Osteocyte (in vitro differentiated cells): ENCODE data around the gene RFX7. TPM values are rescaled to one million over a fixed set of nuclear protein-coding genes. Genes with fewer than 3 reads are reported as not detected.

Experiments
- DNase-seq: peaks from one replicate; pipeline ENCODE4 v3.0.0; 2021; ENCODE audit warnings: mixed read lengths; ENCODE audit not compliant: unreplicated experiment; ENCODE audit errors: extremely low spot score
- H3K27ac Mint-ChIP-seq: one replicate; pipeline ENCODE4 v1.8.0; 2021; ENCODE audit warnings: mild to moderate bottlenecking, mixed read lengths; ENCODE audit not compliant: unreplicated experiment
- H3K27me3 Mint-ChIP-seq: one replicate; pipeline ENCODE4 v1.8.0; 2021; ENCODE audit warnings: mixed read lengths; ENCODE audit not compliant: unreplicated experiment
- H3K36me3 Mint-ChIP-seq: one replicate; pipeline ENCODE4 v1.8.0; 2021; ENCODE audit warnings: mixed read lengths; ENCODE audit not compliant: unreplicated experiment
- H3K4me1 Mint-ChIP-seq: one replicate; pipeline ENCODE4 v1.8.0; 2021; ENCODE audit warnings: mixed read lengths; ENCODE audit not compliant: unreplicated experiment
- H3K4me3 Mint-ChIP-seq: one replicate; pipeline ENCODE4 v1.8.0; 2021; ENCODE audit warnings: mild to moderate bottlenecking, moderate library complexity, mixed read lengths; ENCODE audit not compliant: unreplicated experiment
- H3K9me3 Mint-ChIP-seq: one replicate; pipeline ENCODE4 v1.8.0; 2021; ENCODE audit warnings: mixed read lengths; ENCODE audit not compliant: unreplicated experiment
- CTCF ChIP-seq: fragments of 200-600 bp; sonication (generic); IDR thresholded peaks from 2 replicates; pipeline ENCODE4 v1.5.0; 2021; ENCODE audit warnings: antibody characterized with exemption, mild to moderate bottlenecking, moderate library complexity
- total RNA-seq: library from RNA; stranded (reverse); gene quantifications from 2 replicates; pipeline ENCODE4 v1.2.1, GENCODE V29; 2021

Gene RFX7
- total RNA-seq, 1 donor from 2014 or later = 20.2 TPM

- H3K4me3 Mint-ChIP-seq = no peak overlapping the region
- DNase-seq = no peak
- peaks cover 6% of the 10 kb centered on the region for H3K9me3 Mint-ChIP-seq
Measured at GRCh38 chr15:56180851-56181250, 62.8 kb downstream of the RFX7 start.

GRCh38 chr15:56176996-56177395, 66.7 kb downstream of the RFX7 start:
- peaks cover 16% of the 10 kb centered on the region for H3K36me3 Mint-ChIP-seq
- no peaks in the 10 kb centered on the region for H3K27me3 Mint-ChIP-seq
- H3K27ac Mint-ChIP-seq = no peak overlapping the region
- H3K9me3 Mint-ChIP-seq = peaks cover 3% of the 10 kb centered on the region
- no peak overlapping the region for H3K4me3 Mint-ChIP-seq
- no peak for TF ChIP-seq CTCF
- DNase-seq = no peak
- H3K4me1 Mint-ChIP-seq = no peaks in the 10 kb centered on the region

More at GRCh38 chr15:56180851-56181250, 62.8 kb downstream of the RFX7 start:
- no peaks in the 10 kb centered on the region for H3K4me1 Mint-ChIP-seq
- peaks cover 5% of the 10 kb centered on the region for H3K36me3 Mint-ChIP-seq
- no peak for TF ChIP-seq CTCF
- no peak overlapping the region for H3K27ac Mint-ChIP-seq
- no peaks in the 10 kb centered on the region for H3K27me3 Mint-ChIP-seq

- peaks cover 9% of the 10 kb centered on the region for H3K9me3 Mint-ChIP-seq
- no peak for TF ChIP-seq CTCF
- no peak overlapping the region for H3K4me3 Mint-ChIP-seq
- H3K27me3 Mint-ChIP-seq = no peaks in the 10 kb centered on the region
- no peak for DNase-seq
- peak overlapping the region; percentile 31 for H3K27ac Mint-ChIP-seq
- H3K4me1 Mint-ChIP-seq = no peaks in the 10 kb centered on the region
- H3K36me3 Mint-ChIP-seq = peaks cover 27% of the 10 kb centered on the region
Measured at GRCh38 chr15:56175788-56176187, 67.9 kb downstream of the RFX7 start.

GRCh38 chr15:56174649-56175048, 69.0 kb downstream of the RFX7 start:
- Mint-ChIP-seq H3K27me3 (no peaks in the 10 kb centered on the region), H3K27ac (no peak overlapping the region), H3K9me3 (peaks cover 9% of the 10 kb centered on the region), H3K4me1 (no peaks in the 10 kb centered on the region), H3K4me3 (no peak overlapping the region), H3K36me3 (peaks cover 32% of the 10 kb centered on the region)
- DNase-seq = no peak
- TF ChIP-seq CTCF = no peak

- Mint-ChIP-seq H3K27ac (no peak overlapping the region), H3K27me3 (no peaks in the 10 kb centered on the region), H3K9me3 (peaks cover 9% of the 10 kb centered on the region), H3K36me3 (peaks cover 32% of the 10 kb centered on the region), H3K4me1 (peaks cover 5% of the 10 kb centered on the region), H3K4me3 (no peak overlapping the region)
- no peak for DNase-seq
- TF ChIP-seq CTCF = no peak
Measured at GRCh38 chr15:56168394-56168793, 75.3 kb downstream of the RFX7 start.
